Lower leg skin (tissue), 3 donors: ENCODE data around the gene MKRN2OS.

Source experiments
- POLR2A ChIP-seq, 2 donors: fragments of 450-650 bp; IDR thresholded peaks; one replicate each; pipeline ENCODE4 v1.6.1; 2016 to 2017; ENCODE audit warnings: antibody characterized with exemption in 2 of 2, mild to moderate bottlenecking in 1 of 2, moderate library complexity in 1 of 2
- TF ChIP-seq, protein P1 (sequence below), 3 donors: fragments of 450-650 bp; IDR thresholded peaks; one replicate each; pipeline ENCODE4 v1.5.1; 2016; ENCODE audit warnings: antibody characterized with exemption in 3 of 3, mild to moderate bottlenecking in 3 of 3, moderate library complexity in 2 of 3

DNA sequence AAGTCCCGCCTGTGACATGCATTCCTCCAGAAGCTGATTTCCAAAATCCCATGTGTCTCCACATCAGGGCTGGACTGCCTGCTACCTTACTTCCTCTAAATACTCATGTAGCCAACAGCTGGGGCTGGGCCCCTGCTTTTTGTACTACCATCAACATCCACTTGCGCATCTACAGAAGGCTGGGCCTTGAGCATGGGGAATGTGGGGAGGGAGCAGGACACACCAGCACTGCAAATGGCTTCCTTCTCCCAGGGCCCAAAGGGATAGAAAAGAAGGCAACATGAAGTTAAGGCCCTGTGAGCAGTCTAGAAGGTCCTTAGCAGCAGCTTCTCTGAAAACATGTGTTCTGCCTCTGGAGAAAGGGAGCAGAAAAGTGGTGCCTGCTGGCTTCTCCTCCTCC is 38.8 kb upstream of the MKRN2OS start:
- TF ChIP-seq, protein P1, sequence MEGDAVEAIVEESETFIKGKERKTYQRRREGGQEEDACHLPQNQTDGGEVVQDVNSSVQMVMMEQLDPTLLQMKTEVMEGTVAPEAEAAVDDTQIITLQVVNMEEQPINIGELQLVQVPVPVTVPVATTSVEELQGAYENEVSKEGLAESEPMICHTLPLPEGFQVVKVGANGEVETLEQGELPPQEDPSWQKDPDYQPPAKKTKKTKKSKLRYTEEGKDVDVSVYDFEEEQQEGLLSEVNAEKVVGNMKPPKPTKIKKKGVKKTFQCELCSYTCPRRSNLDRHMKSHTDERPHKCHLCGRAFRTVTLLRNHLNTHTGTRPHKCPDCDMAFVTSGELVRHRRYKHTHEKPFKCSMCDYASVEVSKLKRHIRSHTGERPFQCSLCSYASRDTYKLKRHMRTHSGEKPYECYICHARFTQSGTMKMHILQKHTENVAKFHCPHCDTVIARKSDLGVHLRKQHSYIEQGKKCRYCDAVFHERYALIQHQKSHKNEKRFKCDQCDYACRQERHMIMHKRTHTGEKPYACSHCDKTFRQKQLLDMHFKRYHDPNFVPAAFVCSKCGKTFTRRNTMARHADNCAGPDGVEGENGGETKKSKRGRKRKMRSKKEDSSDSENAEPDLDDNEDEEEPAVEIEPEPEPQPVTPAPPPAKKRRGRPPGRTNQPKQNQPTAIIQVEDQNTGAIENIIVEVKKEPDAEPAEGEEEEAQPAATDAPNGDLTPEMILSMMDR (IDR thresholded peaks at IDR 0.05), result no peak
- TF ChIP-seq POLR2A (IDR thresholded peaks at IDR 0.05), result no peak
